HG03175 (cell line): Measurements from ENCODE around the gene MINDY4B.
"Not testable (repeated sequence)": the region's sequence is repeated elsewhere in the genome, so short reads cannot be mapped to it uniquely, and the experiment has no call there.

Experiments
- ATAC-seq: cut with Tn5 transposase; IDR thresholded peaks from one replicate; pipeline ENCODE4 v1.9.1; 2021; ENCODE audit warnings: mild to moderate bottlenecking, moderate library complexity; ENCODE audit not compliant: unreplicated experiment

Gene MINDY4B

DNA sequence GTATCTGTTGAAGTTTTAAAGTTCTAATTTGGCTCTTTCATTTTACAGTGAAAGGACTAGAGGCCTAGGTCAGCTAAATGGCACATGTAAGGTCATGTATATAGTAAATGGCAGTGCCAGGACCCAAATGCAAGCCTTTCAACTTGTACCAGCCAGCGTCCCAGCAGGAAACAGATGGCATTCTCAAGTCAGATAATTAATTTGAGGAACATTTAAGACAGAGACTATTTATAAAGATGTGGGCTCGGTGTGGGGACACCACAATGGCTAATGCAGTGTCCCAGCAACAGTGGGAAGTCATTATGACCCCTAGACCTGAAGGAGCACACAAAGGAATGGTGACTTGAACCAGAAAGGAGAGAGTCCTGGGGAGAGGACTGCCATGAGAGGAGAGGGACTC is 6.1 kb downstream of the MINDY4B start:
- no peak for ATAC-seq

DNA sequence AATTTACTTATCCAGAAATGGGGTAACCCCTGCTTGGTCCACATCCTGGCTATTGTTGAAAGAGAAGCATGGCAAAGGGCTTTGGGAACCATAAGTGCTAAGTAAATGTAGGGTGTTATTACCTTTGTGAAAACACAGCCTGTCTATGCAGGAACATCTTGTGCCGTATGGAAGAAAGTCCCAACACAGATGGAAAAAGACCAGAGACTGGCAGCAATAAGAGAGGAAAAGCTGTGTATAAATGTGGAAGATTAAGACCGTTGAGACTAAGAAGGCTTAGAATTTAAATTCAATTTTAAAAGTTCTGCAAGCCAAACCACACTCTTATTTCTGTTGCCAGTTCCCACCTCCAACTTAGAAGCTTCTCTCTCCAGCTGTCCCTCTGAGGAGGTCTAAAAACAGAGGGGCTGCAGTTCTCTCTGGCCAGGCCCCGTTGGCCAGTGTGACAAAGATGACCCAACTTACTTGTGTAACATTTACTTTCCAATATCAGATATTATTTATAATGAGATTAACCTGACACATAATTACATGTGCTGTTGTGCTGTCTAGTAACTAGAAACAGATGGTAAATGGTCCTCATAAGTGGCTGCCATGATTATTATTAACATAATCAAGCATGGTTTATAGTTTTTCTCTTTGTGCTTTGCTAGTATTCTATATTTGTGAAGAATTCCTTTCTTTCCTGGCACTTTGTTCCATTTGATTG is 7.0 kb downstream of the MINDY4B start:
- ATAC-seq: no peak

- ATAC-seq: no peak
Observed at GRCh38 chr3:150897592-150897991, 7.6 kb downstream of the MINDY4B start.

GRCh38 chr3:150890831-150891230 is 14.4 kb downstream of the MINDY4B start:
- ATAC-seq: no peak

GRCh38 chr3:150890295-150890694 is 14.9 kb downstream of the MINDY4B start:
- no peak for ATAC-seq

DNA sequence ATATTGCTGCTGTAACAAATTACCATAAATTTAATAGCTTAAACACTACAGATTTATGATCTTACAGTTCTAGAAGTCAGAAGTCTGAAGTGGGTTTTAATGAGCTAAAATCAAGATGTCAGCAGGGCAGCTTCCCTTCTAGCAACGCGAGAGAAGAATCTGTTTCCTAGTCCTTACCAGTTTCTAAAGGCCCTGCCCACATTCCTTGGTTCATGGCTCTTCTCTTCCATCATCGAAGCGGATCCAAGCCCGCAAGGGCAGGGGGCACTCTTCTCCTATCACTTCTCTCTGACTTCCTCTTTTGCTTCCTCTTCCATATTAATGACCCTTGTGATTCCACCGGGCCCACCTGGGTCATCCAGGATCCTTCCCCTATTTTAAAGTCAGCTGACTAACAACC is 16.1 kb downstream of the MINDY4B start:
- no peak for ATAC-seq

DNA sequence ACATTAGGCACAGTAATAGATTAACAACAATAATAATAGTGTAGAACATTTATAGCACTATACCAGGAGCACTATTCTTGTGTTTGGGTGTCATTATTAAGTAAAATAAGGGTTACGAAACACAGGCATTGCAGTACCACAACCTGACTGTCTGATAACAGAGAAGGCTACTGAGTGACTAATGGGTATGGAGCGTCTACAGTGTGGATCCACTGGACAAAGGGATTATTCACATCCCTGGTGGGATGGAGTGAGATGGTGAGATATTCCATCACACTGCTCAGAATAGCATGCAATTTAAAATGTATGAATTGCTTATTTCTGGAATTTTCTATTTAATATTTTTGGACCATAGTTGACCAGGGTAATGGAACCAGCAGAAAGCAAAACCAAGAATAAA is 18.2 kb downstream of the MINDY4B start:
- ATAC-seq: no peak

GRCh38 chr3:150885535-150885934 is 19.7 kb downstream of the MINDY4B start:
- ATAC-seq: no peak

DNA sequence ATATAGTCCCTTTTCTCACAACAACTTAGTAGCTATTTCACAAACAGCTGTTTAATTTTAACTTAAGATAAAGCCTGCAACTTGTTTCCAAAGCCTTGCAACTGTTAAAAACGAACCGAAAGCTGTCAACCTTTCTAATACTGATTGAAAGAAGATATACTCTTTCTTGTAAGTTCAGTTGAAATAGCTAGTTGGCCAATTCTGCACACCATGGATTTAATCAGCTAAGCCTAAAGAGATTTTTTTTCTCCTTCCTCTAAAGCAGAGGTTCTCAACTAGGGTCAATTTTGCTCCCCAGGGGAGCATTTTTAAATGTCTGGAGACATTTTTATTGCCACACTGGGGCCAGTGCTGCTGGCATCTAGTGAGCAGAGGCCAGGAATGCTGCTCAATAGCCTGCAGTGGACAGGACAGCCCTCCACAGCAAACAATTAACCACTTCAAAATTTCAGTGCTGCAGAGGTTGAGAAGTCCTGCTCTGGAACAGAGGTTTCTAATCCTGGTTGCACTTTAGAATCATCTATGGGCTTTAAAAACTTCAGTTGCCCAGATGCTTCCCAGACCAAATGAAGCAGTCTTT is 26.2 kb downstream of the MINDY4B start:
- no peak for ATAC-seq

- no peak for ATAC-seq
Observed at GRCh38 chr3:150878290-150878689, 26.9 kb downstream of the MINDY4B start.

DNA sequence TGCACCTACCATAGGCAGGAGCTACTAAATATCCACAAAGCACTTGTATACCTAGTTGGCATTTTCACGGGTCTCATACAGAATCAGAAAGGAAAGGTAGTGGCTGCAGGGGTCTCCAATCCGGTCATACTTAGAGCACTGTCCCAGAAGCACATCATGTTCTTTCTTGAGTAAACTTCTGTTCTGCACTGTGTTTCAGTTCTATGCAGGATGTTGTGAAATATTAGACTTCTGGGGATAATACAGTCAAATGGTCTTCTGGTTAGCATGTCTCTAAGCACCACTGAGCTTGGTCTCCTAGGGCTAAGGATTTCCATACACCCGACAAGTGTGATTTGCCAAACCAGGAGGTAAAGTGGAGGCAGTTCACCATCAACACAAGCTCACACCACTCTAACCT is 27.9 kb downstream of the MINDY4B start:
- no peak for ATAC-seq

GRCh38 chr3:150876611-150877265 is 28.5 kb downstream of the MINDY4B start:
- ATAC-seq: no peak

DNA sequence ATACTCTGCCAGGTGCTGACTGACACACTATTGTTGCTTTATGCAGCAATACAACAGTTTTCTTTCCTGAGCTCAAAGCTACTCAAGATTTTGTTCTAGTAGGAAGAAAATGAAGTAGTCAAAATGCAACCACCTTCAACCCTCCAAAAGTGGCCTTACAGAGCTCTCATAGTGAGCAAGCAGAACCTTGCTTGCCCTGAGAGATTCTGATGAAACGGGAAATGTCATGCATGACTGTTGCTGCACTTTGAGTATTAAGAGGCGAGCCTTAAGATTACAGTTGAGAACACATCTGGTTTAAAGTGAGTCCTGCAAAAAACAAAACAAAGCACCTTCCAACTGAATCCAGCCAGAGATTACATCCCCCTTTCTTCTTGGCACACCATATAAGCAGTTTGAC is 29.7 kb downstream of the MINDY4B start:
- no peak for ATAC-seq

DNA sequence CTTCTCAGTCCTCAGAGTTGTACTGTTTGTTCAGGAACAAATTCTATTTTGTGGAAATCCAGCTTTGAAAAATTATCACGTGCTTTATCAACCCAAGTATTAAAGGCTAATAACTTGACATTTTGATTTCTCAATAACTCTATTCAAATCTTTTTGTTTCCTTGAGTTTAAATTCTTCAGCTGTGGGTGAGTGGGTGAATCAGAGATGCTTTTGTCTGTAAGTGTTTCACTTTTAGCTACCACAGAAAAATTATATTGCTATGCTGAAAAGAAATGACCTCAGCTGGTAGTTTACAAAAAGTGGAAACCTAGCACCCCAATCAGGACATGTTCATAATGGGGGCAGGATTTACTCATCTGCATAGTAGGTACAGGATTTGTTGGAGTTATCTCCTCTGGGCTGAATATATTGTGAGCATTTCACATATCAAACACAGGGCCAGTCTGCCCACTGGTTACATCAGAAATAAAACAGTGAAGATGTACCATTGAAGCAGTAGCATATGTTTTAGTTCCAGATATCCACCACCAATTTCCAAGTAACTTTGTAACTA is 30.5 kb downstream of the MINDY4B start:
- no peak for ATAC-seq

- ATAC-seq: no peak
Observed at GRCh38 chr3:150871192-150871591, 34.0 kb downstream of the MINDY4B start.

- no peak for ATAC-seq
Observed at GRCh38 chr3:150870406-150870805, 34.8 kb downstream of the MINDY4B start.

DNA sequence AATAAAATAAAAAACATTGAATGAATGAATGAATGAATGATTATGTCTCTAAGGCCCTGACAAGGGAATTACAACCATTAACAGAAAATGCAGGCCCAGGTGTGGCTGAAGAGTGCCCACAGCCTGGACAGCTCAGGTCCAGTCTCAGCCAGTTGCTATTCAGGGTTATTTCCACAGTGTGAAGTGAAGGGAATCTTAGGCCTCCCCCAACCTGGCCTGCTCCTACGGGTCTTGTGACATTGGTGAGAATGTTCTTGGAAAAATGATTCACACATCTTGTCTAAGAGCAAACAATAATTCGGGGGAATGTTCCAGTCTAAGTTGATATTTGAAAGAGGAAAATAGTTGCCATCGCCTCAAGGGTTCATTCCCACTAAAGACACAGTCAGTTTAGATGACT is 37.0 kb downstream of the MINDY4B start:
- no peak for ATAC-seq

- ATAC-seq: no peak
Observed at GRCh38 chr3:150867434-150867833, 37.8 kb downstream of the MINDY4B start.

DNA sequence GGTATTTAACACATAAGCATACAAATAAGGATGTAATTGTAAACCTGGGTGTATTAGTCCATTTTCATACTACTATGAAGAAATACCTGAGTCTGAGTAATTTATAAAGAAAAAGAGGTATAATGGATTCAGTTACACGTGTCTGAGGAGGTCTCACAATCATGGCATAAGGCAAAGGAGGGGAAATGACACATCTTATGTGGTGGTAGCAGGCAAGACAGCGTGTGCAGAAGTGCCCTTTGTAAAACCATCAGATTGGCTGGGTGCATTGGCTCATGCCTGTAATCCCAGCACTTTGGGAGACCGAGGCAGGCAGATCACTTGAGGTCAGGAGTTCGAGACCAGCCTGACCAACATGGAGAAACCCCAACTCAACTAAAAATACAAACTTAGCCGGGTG is 41.3 kb downstream of the MINDY4B start:
- not testable (repeated sequence) for ATAC-seq

GRCh38 chr3:150861851-150862250 is 43.4 kb downstream of the MINDY4B start:
- no peak for ATAC-seq

GRCh38 chr3:150857936-150858335 is 47.3 kb downstream of the MINDY4B start:
- ATAC-seq: not testable (repeated sequence)

- no peak for ATAC-seq
Observed at GRCh38 chr3:150850191-150850590, 55.0 kb downstream of the MINDY4B start.
